ENCODE measurements around the gene DAB1. TPM values are rescaled to one million over a fixed set of nuclear protein-coding genes. Genes with fewer than 3 reads are reported as not detected.

DAB1 gene
- total and polyA plus RNA-seq, 10 of the 15 experiments (the other 5 are each of a cell fraction or from before 2014, with no cell fraction given): 0.02 to 0.10 (median 0.03) TPM; not detected in 5

GRCh38 chr1:57285992-57286391, 137.9 kb downstream of the DAB1 start:
- CTCF ChIA-PET: no interaction called here
- 0% methylated on average over 2 of the region's 2 CpGs for WGBS (ENCODE audit: insufficient coverage, insufficient replicate concordance, low lambda C conversion rate, missing lambda C conversion rate)

More at GRCh38 chr1:57285992-57286391, 137.9 kb downstream of the DAB1 start:
- DNase-seq (ENCODE audit: low read depth, low spot score) (no peak), FAIRE-seq (no peak), ATAC-seq (no peak)
- no peaks in the 10 kb centered on the region for H4K20me1 ChIP-seq (ENCODE audit: control insufficient read depth, insufficient read depth)
- H3K9ac ChIP-seq (ENCODE audit: control insufficient read depth, insufficient read depth, low read length): no peak overlapping the region
- TF ChIP-seq SUPT20H (IDR thresholded peaks at IDR 0.05; ENCODE audit: borderline replicate concordance, control insufficient read depth, low read depth, low read length) (no peak), ZNF622 (IDR thresholded peaks at IDR 0.05) (no peak), HDAC2 (IDR thresholded peaks at IDR 0.05) (no peak), NBN (IDR thresholded peaks at IDR 0.05) (no peak), LARP7 (IDR thresholded peaks at IDR 0.05) (no peak), RAD51 (IDR thresholded peaks at IDR 0.05) (no peak), CEBPB (IDR thresholded peaks at IDR 0.05; ENCODE audit: borderline replicate concordance in 1 of 2, low read depth in 2 of 2, low read length in 2 of 2) (no peak), KAT2A (conservative IDR thresholded peaks at IDR 0.05; ENCODE audit: control insufficient read depth, low read depth, low read length) (no peak), BCL11A (IDR thresholded peaks at IDR 0.05; ENCODE audit: low read depth, low read length) (no peak), IKZF2 (IDR thresholded peaks at IDR 0.05) (no peak), ATF3 (IDR thresholded peaks at IDR 0.05; ENCODE audit: borderline replicate concordance, extremely low read depth, low read depth, low read length) (no peak), BCL3 (IDR thresholded peaks at IDR 0.05; ENCODE audit: borderline replicate concordance, insufficient read depth, low read depth, low read length, poor library complexity, severe bottlenecking) (no peak)
- ChIA-PET SMC1A (ENCODE audit: uncharacterized antibody, unreplicated experiment) (interaction anchor here (1.0 kb wide), 1 partner anchor 12 kb away, joined by 3 read pairs; no protein-coding TSS in a partner anchor), POLR2A (no interaction called here), RAD21 (ENCODE audit: unreplicated experiment) (no interaction called here)
- in situ Hi-C loops (cut with MboI): no loop called here
- no peak overlapping the region for H3K4me2 ChIP-seq (ENCODE audit: control insufficient read depth, insufficient read depth)
- H3K4me1 ChIP-seq (ENCODE audit: control insufficient read depth, insufficient read depth, low read length): no peaks in the 10 kb centered on the region
- no peaks in the 10 kb centered on the region for H3K27me3 ChIP-seq (replicated peaks in 1 of 2; ENCODE audit: control insufficient read depth in 2 of 2, insufficient read depth in 2 of 2, low read length in 1 of 2)
- intact Hi-C loops (cut with micrococcal nuclease; ENCODE audit: unreplicated experiment): no loop called here
- H3K79me2 ChIP-seq (ENCODE audit: control insufficient read depth, insufficient read depth, low read length): no peaks in the 10 kb centered on the region
- no peaks in the 10 kb centered on the region for H3K9me3 ChIP-seq (replicated peaks; ENCODE audit: control insufficient read depth, insufficient read depth, low read length)
- no peak overlapping the region for H3K27ac ChIP-seq (ENCODE audit: control insufficient read depth, insufficient read depth)
- no peak overlapping the region for H3K4me3 ChIP-seq
- no peaks in the 10 kb centered on the region for H3K36me3 ChIP-seq (ENCODE audit: control insufficient read depth in 2 of 2, insufficient read depth in 2 of 2, low read length in 1 of 2)
- H2AFZ ChIP-seq (ENCODE audit: control insufficient read depth, low read depth, low read length): no peak overlapping the region
- no TSS peak for BruUV-seq (replicated peaks)
